Muscle of leg (tissue), 11 donors: ENCODE results near the gene FREY1. TPM values are rescaled to one million over a fixed set of nuclear protein-coding genes. Genes with fewer than 3 reads are reported as not detected.

Experiments used
- DNase-seq: peaks from one replicate; pipeline ENCODE4 v3.0.0; 2013
- H3K27ac ChIP-seq: one replicate; pipeline ENCODE4 v1.5.1; 2013; ENCODE audit warnings: mild to moderate bottlenecking, low read length, control low read depth
- H3K27me3 ChIP-seq: one replicate; pipeline ENCODE4 v1.6.1; 2013; ENCODE audit warnings: low read length; ENCODE audit not compliant: control insufficient read depth, insufficient read depth
- H3K36me3 ChIP-seq: one replicate; pipeline ENCODE4 v1.6.1; 2013; ENCODE audit warnings: low read length; ENCODE audit not compliant: control insufficient read depth, insufficient read depth
- H3K4me1 ChIP-seq: one replicate; pipeline ENCODE4 v1.6.1; 2013; ENCODE audit warnings: low read length; ENCODE audit not compliant: control insufficient read depth, insufficient read depth
- H3K4me3 ChIP-seq: one replicate; pipeline ENCODE4 v1.5.1; 2013; ENCODE audit warnings: low read length, control low read depth
- H3K9me3 ChIP-seq: replicated peaks from 2 replicates; pipeline ENCODE4 v1.6.1; 2013; ENCODE audit warnings: low read depth, low read length; ENCODE audit not compliant: control insufficient read depth
- WGBS: methylation state at CpG from one replicate; pipeline ENCODE4 v1.1.5; 2013; ENCODE audit warnings: missing lambda C conversion rate; ENCODE audit not compliant: insufficient coverage; 5-methylcytosine and 5-hydroxymethylcytosine counted together
- polyA plus RNA-seq, 8 donors: library from polyadenylated mRNA; unstranded; fragments of 120-200 nt; gene quantifications; one replicate each; pipeline versions ENCODE4 v1.2.1 to v1.2.3, GENCODE V29; 2013; ENCODE audit warnings: inconsistent platforms in 1 of 8, low replicate concordance in 1 of 8; ENCODE audit not compliant: insufficient read length in 8 of 8, insufficient read depth in 1 of 8
- total RNA-seq: library from RNA; stranded (reverse); fragments of 120-200 nt; gene quantifications from one replicate; pipeline ENCODE4 v1.2.4, GENCODE V29; 2013

Gene FREY1
- total and polyA plus RNA-seq, 9 donors = 0.21 to 0.46 (median 0.27) TPM; not detected in 4

DNA sequence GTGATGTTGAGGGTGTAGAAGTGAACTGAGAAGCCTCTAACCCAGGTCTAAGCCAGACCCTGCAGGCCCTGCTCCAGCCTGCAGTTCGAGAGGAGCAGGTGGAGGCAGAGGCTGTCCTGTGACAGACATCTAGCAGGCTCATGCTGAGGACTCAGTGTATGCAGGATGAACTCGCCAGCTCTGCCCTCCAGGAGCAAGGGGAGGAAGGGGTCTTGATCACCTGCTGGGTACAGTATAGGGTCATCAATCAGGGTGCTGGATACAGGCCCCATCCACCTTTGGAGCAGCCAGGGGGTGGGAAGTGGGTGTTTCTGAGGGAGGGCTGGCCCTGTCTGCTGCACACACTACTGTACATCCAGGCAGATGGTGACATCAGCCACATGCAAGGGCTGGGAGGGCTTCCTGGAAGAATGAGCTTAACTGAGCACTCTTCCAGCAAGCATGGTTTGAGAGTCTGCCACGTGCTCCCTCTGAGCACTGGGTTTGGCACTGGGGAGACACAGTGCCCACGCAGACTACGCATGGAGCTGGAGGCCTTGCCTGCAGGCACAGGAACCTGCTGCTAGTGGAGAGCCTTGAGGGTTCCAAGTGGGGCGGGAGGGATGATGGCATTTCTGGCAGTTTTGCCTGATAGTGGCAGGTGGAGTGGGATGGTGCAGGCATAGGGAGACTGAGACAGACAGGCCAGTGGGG lies 12.4 kb downstream of the FREY1 start:
- Histone ChIP-seq H3K36me3 (no peaks in the 10 kb centered on the region), H3K9me3 (no peaks in the 10 kb centered on the region), H3K27me3 (peaks cover 2% of the 10 kb centered on the region), H3K27ac (no peak overlapping the region), H3K4me1 (peaks cover 55% of the 10 kb centered on the region), H3K4me3 (no peak overlapping the region)
- no peak for DNase-seq
- 86% methylated on average over 6 of the region's 6 CpGs for WGBS

DNA sequence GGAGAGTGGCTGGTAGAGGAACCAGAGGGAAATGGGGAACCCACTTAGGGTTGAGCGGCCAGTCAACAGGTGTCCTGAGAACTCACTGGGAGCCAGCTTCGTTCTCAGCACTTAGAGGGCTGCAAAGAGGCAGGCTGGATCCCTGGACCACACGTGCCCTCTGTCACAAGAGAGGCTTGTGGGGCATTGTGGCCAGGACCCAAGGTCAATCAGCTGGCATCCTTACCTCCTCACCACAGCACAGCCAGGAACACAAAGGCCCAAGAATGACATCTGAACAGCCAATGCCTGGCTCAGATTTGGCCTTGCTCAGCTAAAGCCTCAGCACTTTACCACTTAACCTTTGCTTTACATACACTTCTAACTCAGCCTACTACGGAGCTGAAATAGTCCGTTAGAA lies 14.2 kb downstream of the FREY1 start:
- Histone ChIP-seq H3K9me3 (no peaks in the 10 kb centered on the region), H3K36me3 (no peaks in the 10 kb centered on the region), H3K27me3 (peaks cover 3% of the 10 kb centered on the region), H3K4me3 (no peak overlapping the region), H3K27ac (no peak overlapping the region), H3K4me1 (peaks cover 38% of the 10 kb centered on the region)
- WGBS = 67% methylated on average over 4 of the region's 5 CpGs
- no peak for DNase-seq

DNA sequence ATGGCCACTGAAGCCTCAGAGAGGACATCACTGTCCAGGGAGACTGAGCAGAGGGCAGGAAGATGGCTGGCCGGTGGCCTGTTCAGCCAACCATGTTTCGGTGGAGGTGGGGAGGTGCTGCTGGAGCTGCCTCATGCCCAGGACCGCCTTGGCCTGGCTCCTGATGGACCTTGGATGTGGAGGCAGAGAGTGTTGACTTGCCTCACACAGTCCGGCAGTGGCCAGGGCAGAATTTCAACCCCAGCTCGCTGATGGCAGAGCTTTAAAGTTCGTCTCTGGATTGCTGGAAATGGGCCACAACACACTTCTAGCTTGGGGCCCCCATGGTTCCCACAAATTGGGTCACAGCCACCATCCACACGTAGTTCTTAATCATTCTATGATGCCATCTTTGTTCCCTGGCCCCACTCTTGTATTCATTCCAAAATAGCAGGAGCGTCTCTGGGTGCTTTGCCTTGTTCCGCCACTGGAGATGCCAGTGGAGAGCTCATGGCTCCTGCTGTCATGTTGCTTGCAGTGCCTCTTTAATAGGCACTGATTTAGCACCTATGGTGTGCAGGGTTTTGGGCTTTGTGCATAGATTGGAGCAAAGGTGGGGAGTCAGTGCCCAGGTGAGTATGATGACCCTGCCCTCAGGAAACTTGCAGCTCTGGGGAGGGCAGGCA lies 16.1 kb downstream of the FREY1 start:
- 76% methylated on average over 9 of the region's 9 CpGs for WGBS
- no peak for DNase-seq
- Histone ChIP-seq H3K27me3 (peaks cover 14% of the 10 kb centered on the region), H3K36me3 (no peaks in the 10 kb centered on the region), H3K4me3 (no peak overlapping the region), H3K4me1 (peaks cover 23% of the 10 kb centered on the region), H3K9me3 (no peaks in the 10 kb centered on the region), H3K27ac (no peak overlapping the region)

DNA sequence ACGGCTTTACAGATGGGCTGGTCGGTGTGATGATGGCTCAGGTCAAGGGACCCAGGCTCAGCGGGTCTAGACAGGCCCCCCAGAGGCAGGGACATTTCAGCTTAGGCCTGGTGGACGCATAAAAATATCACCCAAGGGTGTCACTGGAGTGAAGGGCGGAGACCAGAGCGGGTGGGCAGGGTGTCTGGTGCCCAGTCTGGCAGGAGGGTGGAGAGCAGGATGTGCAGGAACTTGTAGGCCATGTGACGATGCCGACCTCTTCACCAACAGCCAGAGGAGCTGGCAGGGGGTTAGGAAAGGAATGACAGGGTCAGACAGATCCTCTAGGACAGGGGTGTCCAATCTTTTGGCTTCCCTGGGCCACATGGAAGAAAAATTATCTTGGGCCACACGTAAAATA lies 17.1 kb downstream of the FREY1 start:
- no peak for DNase-seq
- WGBS = 88% methylated on average over 7 of the region's 9 CpGs
- Histone ChIP-seq H3K27me3 (peaks cover 21% of the 10 kb centered on the region), H3K27ac (no peak overlapping the region), H3K4me1 (peaks cover 19% of the 10 kb centered on the region), H3K4me3 (no peak overlapping the region), H3K36me3 (no peaks in the 10 kb centered on the region), H3K9me3 (no peaks in the 10 kb centered on the region)

DNA sequence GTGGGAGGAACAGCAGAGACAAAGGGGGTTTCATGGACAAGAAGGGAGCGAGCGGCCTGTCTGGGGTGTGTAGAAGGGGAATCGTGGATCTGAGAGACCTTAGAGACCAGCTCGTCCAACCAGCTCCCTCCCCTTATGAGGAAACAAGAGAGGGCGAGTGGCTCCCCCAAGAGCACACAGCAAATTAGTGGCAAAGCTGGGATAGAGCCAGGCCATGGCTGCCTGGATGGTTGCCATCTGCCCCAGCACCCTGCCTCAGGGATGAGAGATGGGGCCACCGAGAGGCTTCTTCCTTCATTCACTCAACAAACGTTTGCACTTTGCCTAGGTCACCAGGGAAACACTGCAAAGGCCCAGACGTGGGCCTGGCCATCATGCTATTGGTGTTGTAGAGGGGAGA lies 17.5 kb downstream of the FREY1 start:
- no peak for DNase-seq
- no peak overlapping the region for H3K27ac ChIP-seq
- WGBS = 69% methylated on average over 2 of the region's 8 CpGs

DNA sequence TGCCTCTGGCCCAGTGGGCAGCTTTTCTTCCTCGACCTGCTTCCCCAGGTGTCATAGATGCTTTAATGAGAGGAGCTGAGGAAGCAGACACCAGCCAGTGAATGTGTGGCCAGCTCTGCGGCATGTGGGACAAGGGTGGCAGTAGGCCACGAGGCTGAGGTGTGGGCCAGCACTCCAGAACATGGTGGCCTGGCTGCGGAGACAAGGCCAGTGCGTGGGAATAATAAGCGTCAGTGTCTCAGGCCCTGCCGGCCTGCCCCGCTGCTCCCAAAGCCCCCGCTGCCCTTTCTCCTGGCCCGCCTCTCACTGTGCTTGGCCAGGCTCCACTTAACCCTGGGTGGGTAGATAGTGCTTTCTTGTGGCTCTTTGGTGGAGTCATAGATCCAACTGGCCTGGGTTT lies 19.5 kb downstream of the FREY1 start:
- 89% methylated on average over 5 of the region's 10 CpGs for WGBS
- H3K9me3 ChIP-seq = no peaks in the 10 kb centered on the region
- no peak overlapping the region for H3K27ac ChIP-seq
- no peak for DNase-seq
- no peak overlapping the region for H3K4me3 ChIP-seq
- H3K27me3 ChIP-seq = peaks cover 23% of the 10 kb centered on the region
- H3K4me1 ChIP-seq = peaks cover 12% of the 10 kb centered on the region
- H3K36me3 ChIP-seq = peaks cover 6% of the 10 kb centered on the region

More for the DNA sequence above, 17.5 kb downstream of the FREY1 start:
- Histone ChIP-seq H3K36me3 (no peaks in the 10 kb centered on the region), H3K9me3 (no peaks in the 10 kb centered on the region), H3K4me3 (no peak overlapping the region), H3K4me1 (peaks cover 17% of the 10 kb centered on the region), H3K27me3 (peaks cover 23% of the 10 kb centered on the region)

- Histone ChIP-seq H3K36me3 (peaks cover 13% of the 10 kb centered on the region), H3K9me3 (no peaks in the 10 kb centered on the region), H3K27ac (no peak overlapping the region), H3K4me1 (peaks cover 12% of the 10 kb centered on the region), H3K27me3 (peaks cover 23% of the 10 kb centered on the region), H3K4me3 (no peak overlapping the region)
- 69% methylated on average over 2 of the region's 4 CpGs for WGBS
- DNase-seq = no peak
Observed at GRCh38 chr11:45886816-45887520, 20.1 kb downstream of the FREY1 start.

DNA sequence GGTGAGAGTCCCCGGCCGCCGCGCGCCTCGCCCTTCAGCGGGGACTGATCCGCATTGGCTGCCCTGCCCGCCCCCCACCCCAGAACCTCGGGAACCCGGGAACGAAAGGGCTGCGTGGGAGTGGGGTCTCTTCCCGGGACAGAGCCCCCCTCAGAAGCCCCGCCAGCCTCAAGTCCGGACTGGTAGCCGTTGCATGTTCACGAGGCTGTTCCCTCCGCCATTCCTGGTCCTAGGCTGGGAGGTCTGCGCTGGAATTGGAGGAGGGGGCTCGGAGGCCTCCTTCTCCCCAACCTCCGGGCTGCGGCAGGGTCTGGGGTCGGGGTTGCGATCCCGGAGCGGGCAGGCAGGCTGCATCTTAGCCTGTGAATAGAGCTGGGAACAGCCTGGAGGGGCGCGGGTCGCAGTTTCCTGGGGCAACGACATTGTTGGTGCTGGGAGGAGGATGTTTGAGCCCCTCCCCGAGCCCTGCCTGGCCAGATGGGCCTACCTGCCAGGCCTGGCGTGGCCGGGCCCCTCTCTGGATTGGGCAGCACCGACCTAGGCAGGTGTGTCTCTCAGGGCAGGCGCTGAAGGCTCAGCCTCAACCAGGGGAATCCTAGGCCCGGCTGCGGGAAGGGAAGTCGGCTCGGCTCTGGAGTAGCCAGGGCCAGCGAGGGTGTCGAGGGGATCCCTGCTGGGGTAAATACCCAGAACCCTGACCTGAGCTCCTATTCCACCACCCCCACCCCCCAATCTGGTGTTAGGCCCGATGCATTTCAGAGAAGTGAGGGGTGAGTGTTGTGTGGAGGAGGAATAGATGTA lies 20.9 kb downstream of the FREY1 start:
- no peaks in the 10 kb centered on the region for H3K9me3 ChIP-seq
- H3K4me1 ChIP-seq = peaks cover 15% of the 10 kb centered on the region
- peaks cover 23% of the 10 kb centered on the region for H3K27me3 ChIP-seq
- no peak for DNase-seq
- peak overlapping the region; percentile 37 for H3K4me3 ChIP-seq
- H3K27ac ChIP-seq = no peak overlapping the region
- WGBS = 3% methylated on average over 21 of the region's 43 CpGs
- peaks cover 21% of the 10 kb centered on the region for H3K36me3 ChIP-seq

GRCh38 chr11:45885274-45885920 lies 21.7 kb downstream of the FREY1 start, which contains the start of gene MAPK8IP1:
Gene MAPK8IP1, plus strand, starts transcription at chr11:45885651. Its CDS starts 170 bp downstream, at chr11:45885821.
- peaks cover 28% of the 10 kb centered on the region for H3K36me3 ChIP-seq
- WGBS = 1% methylated on average over 68 of the region's 73 CpGs
- DNase-seq = peak; percentile 65
- H3K4me3 ChIP-seq = peak within 1 kb of the TSS; percentile 37
- H3K9me3 ChIP-seq = no peaks in the 10 kb centered on the region
- peaks cover 23% of the 10 kb centered on the region for H3K27me3 ChIP-seq
- H3K4me1 ChIP-seq = peaks cover 18% of the 10 kb centered on the region
- no peak within 1 kb of the TSS for H3K27ac ChIP-seq
